ENCODE data around the gene SRRM3. TPM values are rescaled to one million over a fixed set of nuclear protein-coding genes. Genes with fewer than 3 reads are reported as not detected.
A peak's percentile ranks its signal among the peaks of the same experiment; 100 is the strongest.
"Not testable (repeated sequence)": the region's sequence is repeated elsewhere in the genome, so short reads cannot be mapped to it uniquely, and the experiment has no call there.

SRRM3 gene
- total RNA-seq, 1 donor from 2014 or later: 1.4 TPM

DNA sequence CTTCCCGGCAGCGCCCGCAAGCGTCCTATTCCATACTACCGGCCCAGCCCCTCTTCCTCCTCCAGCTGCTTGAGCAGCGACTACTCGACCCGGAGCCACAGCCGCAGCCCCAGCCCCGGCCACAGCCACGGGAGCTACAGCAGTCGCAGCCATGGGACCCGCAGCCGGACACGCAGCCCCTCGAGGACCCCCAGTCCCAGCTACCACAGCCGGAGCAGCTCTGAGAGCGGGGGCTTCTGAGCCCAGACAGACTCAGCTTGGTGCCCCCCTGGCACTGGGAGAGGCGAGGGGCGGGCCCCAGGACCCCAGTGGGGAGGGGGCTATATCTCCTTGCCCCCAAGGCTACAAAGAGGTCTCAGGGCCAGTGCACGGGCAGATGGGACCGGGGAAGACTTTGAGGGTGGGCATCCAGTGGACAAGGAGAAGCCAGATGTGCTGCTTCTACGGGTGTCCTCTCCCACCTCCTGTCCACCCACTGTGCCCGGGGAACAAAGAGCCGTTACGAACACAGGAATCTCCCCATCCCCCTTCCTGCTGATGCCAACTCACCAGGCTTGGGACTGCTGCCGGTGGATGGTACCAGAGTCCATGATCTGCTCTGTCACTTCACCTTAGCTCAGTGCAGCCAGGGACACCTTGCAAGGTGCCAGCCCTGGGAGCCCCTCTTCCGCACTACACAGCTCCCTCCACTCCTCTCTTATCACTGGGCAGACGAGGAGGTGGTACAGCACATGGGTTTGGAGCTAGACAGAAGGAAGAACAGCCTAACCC, 84.1 kb downstream of the SRRM3 start:
- TF ChIP-seq, protein P1, sequence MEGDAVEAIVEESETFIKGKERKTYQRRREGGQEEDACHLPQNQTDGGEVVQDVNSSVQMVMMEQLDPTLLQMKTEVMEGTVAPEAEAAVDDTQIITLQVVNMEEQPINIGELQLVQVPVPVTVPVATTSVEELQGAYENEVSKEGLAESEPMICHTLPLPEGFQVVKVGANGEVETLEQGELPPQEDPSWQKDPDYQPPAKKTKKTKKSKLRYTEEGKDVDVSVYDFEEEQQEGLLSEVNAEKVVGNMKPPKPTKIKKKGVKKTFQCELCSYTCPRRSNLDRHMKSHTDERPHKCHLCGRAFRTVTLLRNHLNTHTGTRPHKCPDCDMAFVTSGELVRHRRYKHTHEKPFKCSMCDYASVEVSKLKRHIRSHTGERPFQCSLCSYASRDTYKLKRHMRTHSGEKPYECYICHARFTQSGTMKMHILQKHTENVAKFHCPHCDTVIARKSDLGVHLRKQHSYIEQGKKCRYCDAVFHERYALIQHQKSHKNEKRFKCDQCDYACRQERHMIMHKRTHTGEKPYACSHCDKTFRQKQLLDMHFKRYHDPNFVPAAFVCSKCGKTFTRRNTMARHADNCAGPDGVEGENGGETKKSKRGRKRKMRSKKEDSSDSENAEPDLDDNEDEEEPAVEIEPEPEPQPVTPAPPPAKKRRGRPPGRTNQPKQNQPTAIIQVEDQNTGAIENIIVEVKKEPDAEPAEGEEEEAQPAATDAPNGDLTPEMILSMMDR (IDR thresholded peaks at IDR 0.05): no peak
- Mint-ChIP-seq H3K27ac (ENCODE audit: unreplicated experiment) (no peak overlapping the region), H3K4me3 (ENCODE audit: unreplicated experiment) (no peak overlapping the region), H3K27me3 (ENCODE audit: low read depth) (peaks cover 9% of the 10 kb centered on the region), H3K4me1 (ENCODE audit: low read depth) (peaks cover 21% of the 10 kb centered on the region), H3K36me3 (ENCODE audit: low read depth) (peaks cover 1% of the 10 kb centered on the region), H3K9me3 (ENCODE audit: low read depth) (no peaks in the 10 kb centered on the region)
- DNase-seq (ENCODE audit: low spot score): peak; percentile 93

DNA sequence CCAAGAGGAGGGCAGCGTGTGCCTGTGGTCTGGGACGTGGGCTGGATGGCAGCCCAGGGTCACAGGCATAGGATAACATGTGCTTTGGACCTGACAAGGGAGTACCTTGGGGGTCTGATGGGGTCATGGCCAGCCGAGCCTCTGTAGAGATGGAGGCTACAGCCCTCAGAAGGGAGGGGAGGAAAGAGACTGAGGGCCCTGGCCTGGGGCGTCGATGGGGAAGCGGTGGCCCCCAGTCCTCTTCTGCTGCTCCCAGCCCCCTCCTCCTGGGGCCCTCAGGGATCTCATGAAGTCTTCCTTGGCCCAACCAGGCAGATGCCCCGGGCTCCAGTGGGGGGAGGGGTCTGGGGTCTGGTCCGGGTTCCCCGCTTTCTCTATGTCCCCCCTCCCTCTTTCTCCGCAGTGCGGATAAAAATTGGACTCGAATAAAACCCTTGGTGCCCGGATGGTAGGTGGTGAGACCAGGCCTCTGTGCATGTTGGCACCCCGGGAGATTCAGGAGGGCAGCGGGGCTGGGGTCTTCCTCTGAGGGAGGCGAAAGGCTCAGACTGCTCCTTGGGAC, 85.2 kb downstream of the SRRM3 start:
- Mint-ChIP-seq H3K27me3 (ENCODE audit: low read depth) (peaks cover 4% of the 10 kb centered on the region), H3K27ac (ENCODE audit: unreplicated experiment) (no peak overlapping the region), H3K4me3 (ENCODE audit: unreplicated experiment) (no peak overlapping the region), H3K36me3 (ENCODE audit: low read depth) (no peaks in the 10 kb centered on the region), H3K4me1 (ENCODE audit: low read depth) (peaks cover 24% of the 10 kb centered on the region), H3K9me3 (ENCODE audit: low read depth) (no peaks in the 10 kb centered on the region)
- TF ChIP-seq, protein P1 (IDR thresholded peaks at IDR 0.05): no peak
- DNase-seq (ENCODE audit: low spot score): no peak

DNA sequence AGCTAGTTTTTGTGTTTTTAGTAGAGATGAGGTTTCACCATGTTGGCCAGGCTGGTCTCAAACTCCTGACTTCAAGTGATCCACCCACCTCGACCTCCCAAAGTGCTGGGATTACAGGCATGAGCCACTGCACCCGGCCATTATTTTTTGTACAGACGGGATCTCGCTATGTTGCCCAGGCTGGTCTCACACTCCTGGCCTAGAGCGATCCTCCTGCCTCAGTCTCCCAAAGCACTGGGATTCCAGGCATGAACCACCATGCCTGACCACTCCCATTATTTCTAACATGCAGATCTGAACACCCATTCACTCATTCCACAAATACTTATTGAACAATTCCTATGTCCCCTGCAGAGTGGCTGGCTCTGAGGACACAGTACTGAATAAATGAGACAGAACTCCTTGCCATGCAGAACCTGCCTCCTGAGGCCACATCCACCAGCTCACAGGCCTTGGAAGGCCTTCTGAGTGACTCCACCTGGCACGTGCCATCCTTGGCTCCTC, 89.2 kb downstream of the SRRM3 start:
- H3K27me3 Mint-ChIP-seq (ENCODE audit: low read depth); H3K9me3 Mint-ChIP-seq (ENCODE audit: low read depth); DNase-seq (ENCODE audit: low spot score); H3K36me3 Mint-ChIP-seq (ENCODE audit: low read depth): not testable (repeated sequence)
- Mint-ChIP-seq H3K4me1 (ENCODE audit: low read depth) (peaks cover 51% of the 10 kb centered on the region), H3K27ac (ENCODE audit: unreplicated experiment) (peak overlapping the region; percentile 95), H3K4me3 (ENCODE audit: unreplicated experiment) (peak overlapping the region; percentile 68)

DNA sequence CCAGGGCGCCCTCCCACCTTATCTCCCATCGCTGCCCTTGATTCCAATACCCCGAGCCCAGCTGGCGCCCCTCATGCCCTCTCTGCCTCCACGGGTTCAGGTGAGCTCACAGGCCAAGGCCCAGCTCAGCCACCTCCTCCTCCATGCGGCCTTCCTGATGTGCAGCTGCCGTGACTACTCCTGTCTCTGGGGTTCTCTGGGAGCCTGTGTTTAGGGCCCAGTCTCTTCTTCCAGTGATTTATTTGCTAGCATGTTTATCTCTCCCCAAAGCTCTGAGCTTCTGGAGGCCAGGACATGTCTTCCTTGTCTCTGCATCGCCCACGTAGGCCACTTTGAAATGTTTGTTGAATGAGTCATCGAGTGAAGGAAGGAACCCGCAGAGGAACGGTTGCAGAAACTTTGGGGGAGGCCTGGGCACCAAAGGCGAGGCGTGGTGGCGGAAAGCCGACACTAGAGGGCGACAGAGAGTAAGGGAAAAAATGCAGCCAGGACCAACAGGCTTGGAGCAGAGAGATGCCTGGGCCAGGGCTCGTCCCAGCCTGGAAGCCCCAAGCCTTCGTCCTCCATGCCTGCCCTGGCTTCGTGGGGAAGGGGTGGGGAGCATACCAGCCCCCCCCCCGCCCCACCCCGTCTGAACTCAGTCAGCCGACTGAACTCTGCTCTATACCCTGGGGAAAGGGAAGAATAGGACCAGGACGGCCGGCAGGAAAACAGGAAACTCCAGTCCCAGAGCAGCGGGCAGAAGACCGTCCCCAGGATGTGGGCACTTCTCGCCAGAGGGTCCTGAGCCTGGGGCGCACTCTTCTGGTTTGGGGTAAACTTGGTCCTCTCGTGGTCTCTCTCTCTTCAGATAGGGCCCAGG, 89.9 kb downstream of the SRRM3 start:
- H3K4me3 Mint-ChIP-seq (ENCODE audit: unreplicated experiment): peak overlapping the region; percentile 68
- DNase-seq (ENCODE audit: low spot score): peak; percentile 93
- H3K4me1 Mint-ChIP-seq (ENCODE audit: low read depth): peaks cover 54% of the 10 kb centered on the region
- H3K36me3 Mint-ChIP-seq (ENCODE audit: low read depth): no peaks in the 10 kb centered on the region
- no peaks in the 10 kb centered on the region for H3K27me3 Mint-ChIP-seq (ENCODE audit: low read depth)
- TF ChIP-seq, protein P1 (IDR thresholded peaks at IDR 0.05): peak; percentile 98
- peak overlapping the region; percentile 95 for H3K27ac Mint-ChIP-seq (ENCODE audit: unreplicated experiment)
- H3K9me3 Mint-ChIP-seq (ENCODE audit: low read depth): no peaks in the 10 kb centered on the region

DNA sequence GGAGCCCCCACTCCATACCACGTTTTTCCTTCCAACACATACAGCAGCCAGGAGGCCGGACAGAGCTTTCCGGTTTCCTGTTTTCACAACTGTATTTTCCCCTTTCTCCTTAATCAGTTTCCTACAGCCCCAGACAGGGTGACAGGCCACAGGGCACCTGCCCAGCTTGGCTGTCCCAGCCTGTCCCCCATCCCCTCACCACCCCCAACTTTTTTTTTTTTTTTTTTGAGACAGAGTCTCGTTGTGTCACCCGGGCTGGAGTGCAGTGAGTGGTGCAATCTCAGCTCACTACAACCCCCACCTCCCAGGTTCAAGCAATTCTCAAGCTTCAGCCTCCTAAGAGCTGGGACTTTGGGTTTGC, 90.5 kb downstream of the SRRM3 start:
- Mint-ChIP-seq H3K36me3 (ENCODE audit: low read depth) (no peaks in the 10 kb centered on the region), H3K4me3 (ENCODE audit: unreplicated experiment) (peak overlapping the region; percentile 68), H3K4me1 (ENCODE audit: low read depth) (peaks cover 60% of the 10 kb centered on the region), H3K27me3 (ENCODE audit: low read depth) (no peaks in the 10 kb centered on the region), H3K27ac (ENCODE audit: unreplicated experiment) (peak overlapping the region; percentile 95), H3K9me3 (ENCODE audit: low read depth) (no peaks in the 10 kb centered on the region)
- DNase-seq (ENCODE audit: low spot score): no peak
- TF ChIP-seq, protein P1 (IDR thresholded peaks at IDR 0.05): no peak

DNA sequence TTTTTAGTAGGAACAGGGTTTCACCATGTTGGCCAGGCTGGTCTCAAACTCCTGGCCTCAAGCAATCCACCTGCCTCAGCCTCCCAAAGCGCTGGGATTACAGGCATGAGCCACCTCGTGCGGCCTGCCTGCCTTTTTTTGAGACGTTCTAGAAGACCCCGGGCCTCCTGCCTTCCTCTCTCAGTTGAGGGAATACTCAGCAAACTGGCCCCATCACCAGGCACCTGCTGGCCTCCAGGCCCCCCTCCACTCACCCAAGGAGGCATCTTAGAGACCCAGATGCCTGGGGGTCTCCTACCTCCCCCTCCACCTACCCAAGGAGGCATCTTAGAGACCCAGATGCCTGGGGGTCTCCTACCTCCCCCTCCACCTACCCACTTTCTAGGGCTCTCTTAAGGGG, 91.2 kb downstream of the SRRM3 start:
- DNase-seq (ENCODE audit: low spot score); H3K4me3 Mint-ChIP-seq (ENCODE audit: unreplicated experiment); H3K27me3 Mint-ChIP-seq (ENCODE audit: low read depth); H3K9me3 Mint-ChIP-seq (ENCODE audit: low read depth); H3K36me3 Mint-ChIP-seq (ENCODE audit: low read depth): not testable (repeated sequence)
- peaks cover 65% of the 10 kb centered on the region for H3K4me1 Mint-ChIP-seq (ENCODE audit: low read depth)
- H3K27ac Mint-ChIP-seq (ENCODE audit: unreplicated experiment): peak overlapping the region; percentile 100
